Osteocyte (in vitro differentiated cells): ENCODE results near the gene IGFBPL1. TPM values are rescaled to one million over a fixed set of nuclear protein-coding genes. Genes with fewer than 3 reads are reported as not detected.
A peak's percentile ranks its signal among the peaks of the same experiment; 100 is the strongest.

Source experiments
- DNase-seq: peaks from one replicate; pipeline ENCODE4 v3.0.0; 2021; ENCODE audit warnings: mixed read lengths; ENCODE audit not compliant: unreplicated experiment; ENCODE audit errors: extremely low spot score
- H3K27ac Mint-ChIP-seq: one replicate; pipeline ENCODE4 v1.8.0; 2021; ENCODE audit warnings: mild to moderate bottlenecking, mixed read lengths; ENCODE audit not compliant: unreplicated experiment
- H3K27me3 Mint-ChIP-seq: one replicate; pipeline ENCODE4 v1.8.0; 2021; ENCODE audit warnings: mixed read lengths; ENCODE audit not compliant: unreplicated experiment
- H3K36me3 Mint-ChIP-seq: one replicate; pipeline ENCODE4 v1.8.0; 2021; ENCODE audit warnings: mixed read lengths; ENCODE audit not compliant: unreplicated experiment
- H3K4me1 Mint-ChIP-seq: one replicate; pipeline ENCODE4 v1.8.0; 2021; ENCODE audit warnings: mixed read lengths; ENCODE audit not compliant: unreplicated experiment
- H3K4me3 Mint-ChIP-seq: one replicate; pipeline ENCODE4 v1.8.0; 2021; ENCODE audit warnings: mild to moderate bottlenecking, moderate library complexity, mixed read lengths; ENCODE audit not compliant: unreplicated experiment
- H3K9me3 Mint-ChIP-seq: one replicate; pipeline ENCODE4 v1.8.0; 2021; ENCODE audit warnings: mixed read lengths; ENCODE audit not compliant: unreplicated experiment
- total RNA-seq: library from RNA; stranded (reverse); gene quantifications from 2 replicates; pipeline ENCODE4 v1.2.1, GENCODE V29; 2021
- TF ChIP-seq, protein P1 (sequence below): fragments of 200-600 bp; sonication (generic); IDR thresholded peaks from 2 replicates; pipeline ENCODE4 v1.5.0; 2021; ENCODE audit warnings: antibody characterized with exemption, mild to moderate bottlenecking, moderate library complexity

Gene IGFBPL1
- total RNA-seq, 1 donor from 2014 or later = 2.8 TPM

DNA sequence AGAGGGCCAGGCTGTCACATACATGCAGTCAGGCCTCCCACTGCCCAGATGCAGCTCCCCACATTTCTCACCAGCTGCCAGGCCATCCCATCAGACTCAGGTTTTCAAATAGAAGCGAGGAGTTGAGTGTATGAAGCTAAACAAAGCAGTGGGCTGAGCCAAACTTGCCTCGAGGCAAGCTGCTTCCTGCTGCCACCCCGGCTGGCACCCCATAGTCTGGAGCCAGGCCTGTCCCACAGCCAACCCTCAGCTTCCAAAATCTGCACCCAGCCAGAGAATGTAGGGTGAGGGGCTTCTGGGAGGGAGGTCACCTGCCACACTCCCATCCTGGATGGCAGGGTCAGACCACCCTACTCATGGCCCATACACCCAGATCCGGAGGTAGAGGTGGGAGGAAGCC, 54.1 kb downstream of the IGFBPL1 start:
- H3K36me3 Mint-ChIP-seq = no peaks in the 10 kb centered on the region
- H3K4me3 Mint-ChIP-seq = no peak overlapping the region
- H3K27me3 Mint-ChIP-seq = peaks cover 26% of the 10 kb centered on the region
- no peak for DNase-seq
- no peak overlapping the region for H3K27ac Mint-ChIP-seq
- TF ChIP-seq, protein P1, sequence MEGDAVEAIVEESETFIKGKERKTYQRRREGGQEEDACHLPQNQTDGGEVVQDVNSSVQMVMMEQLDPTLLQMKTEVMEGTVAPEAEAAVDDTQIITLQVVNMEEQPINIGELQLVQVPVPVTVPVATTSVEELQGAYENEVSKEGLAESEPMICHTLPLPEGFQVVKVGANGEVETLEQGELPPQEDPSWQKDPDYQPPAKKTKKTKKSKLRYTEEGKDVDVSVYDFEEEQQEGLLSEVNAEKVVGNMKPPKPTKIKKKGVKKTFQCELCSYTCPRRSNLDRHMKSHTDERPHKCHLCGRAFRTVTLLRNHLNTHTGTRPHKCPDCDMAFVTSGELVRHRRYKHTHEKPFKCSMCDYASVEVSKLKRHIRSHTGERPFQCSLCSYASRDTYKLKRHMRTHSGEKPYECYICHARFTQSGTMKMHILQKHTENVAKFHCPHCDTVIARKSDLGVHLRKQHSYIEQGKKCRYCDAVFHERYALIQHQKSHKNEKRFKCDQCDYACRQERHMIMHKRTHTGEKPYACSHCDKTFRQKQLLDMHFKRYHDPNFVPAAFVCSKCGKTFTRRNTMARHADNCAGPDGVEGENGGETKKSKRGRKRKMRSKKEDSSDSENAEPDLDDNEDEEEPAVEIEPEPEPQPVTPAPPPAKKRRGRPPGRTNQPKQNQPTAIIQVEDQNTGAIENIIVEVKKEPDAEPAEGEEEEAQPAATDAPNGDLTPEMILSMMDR = no peak
- H3K4me1 Mint-ChIP-seq = no peaks in the 10 kb centered on the region
- H3K9me3 Mint-ChIP-seq = no peaks in the 10 kb centered on the region

DNA sequence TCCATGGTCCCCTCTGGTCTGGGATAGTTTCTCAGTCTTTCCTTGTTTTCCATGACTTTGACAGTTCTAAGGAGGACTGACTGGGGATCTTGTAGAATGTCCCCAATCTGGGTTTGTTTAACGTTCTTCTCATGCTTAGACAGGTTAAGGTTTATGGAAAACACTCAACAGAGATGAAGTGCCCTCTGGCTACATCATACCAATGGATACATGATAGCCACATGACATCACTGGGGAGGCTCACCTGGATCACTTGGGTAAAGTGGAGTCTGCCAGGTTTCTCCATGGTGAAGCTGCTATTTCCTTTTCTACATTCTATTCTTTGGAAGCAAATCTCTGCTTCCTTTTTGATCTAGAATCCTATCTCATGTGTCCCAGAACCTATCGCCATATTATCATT, 55.5 kb downstream of the IGFBPL1 start:
- Mint-ChIP-seq H3K27me3 (peaks cover 23% of the 10 kb centered on the region), H3K36me3 (no peaks in the 10 kb centered on the region), H3K4me3 (no peak overlapping the region), H3K4me1 (peaks cover 1% of the 10 kb centered on the region), H3K9me3 (no peaks in the 10 kb centered on the region), H3K27ac (no peak overlapping the region)
- TF ChIP-seq, protein P1 = no peak
- DNase-seq = no peak

DNA sequence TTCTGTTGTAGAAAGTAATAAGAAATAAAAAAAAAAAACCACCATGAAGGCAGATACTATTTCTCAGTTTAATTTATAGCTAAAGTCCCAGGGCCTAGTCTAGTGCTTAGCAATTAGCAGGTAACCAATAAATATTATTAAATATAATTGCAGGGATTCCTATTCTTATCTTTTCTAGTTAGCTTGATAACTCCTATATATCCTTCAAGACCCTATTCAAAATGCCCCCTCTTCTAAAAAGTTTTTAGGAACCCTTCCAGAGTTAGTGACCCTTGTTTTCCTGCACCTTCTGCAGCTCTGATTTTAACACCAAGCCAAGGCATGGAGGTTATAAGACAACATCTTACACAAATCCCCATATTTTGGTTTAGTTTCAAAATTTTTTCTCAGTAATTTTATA, 56.4 kb downstream of the IGFBPL1 start:
- TF ChIP-seq, protein P1 = no peak
- H3K9me3 Mint-ChIP-seq = no peaks in the 10 kb centered on the region
- no peak for DNase-seq
- H3K27ac Mint-ChIP-seq = no peak overlapping the region
- no peak overlapping the region for H3K4me3 Mint-ChIP-seq
- no peaks in the 10 kb centered on the region for H3K36me3 Mint-ChIP-seq
- peaks cover 10% of the 10 kb centered on the region for H3K4me1 Mint-ChIP-seq
- peaks cover 19% of the 10 kb centered on the region for H3K27me3 Mint-ChIP-seq

DNA sequence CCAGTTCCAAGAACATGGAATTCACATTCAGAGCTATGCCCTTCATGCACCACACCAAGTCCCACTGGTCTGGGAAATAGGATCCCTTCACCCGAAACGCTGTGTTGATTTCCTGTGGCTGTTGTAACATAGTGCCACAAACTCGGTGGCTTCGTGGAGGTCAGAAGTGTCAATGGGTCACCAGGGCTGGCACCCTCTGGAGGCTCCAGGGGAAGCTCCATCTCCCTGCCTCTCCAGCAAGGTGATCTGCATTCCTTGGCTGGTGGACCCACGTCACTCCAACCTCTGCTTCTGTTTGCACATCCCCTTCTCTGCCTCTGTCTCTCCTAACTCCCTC, 60.7 kb downstream of the IGFBPL1 start:
- Mint-ChIP-seq H3K4me3 (no peak overlapping the region), H3K9me3 (no peaks in the 10 kb centered on the region), H3K4me1 (peaks cover 50% of the 10 kb centered on the region), H3K27ac (no peak overlapping the region), H3K36me3 (no peaks in the 10 kb centered on the region), H3K27me3 (peaks cover 2% of the 10 kb centered on the region)
- no peak for DNase-seq
- TF ChIP-seq, protein P1 = no peak

DNA sequence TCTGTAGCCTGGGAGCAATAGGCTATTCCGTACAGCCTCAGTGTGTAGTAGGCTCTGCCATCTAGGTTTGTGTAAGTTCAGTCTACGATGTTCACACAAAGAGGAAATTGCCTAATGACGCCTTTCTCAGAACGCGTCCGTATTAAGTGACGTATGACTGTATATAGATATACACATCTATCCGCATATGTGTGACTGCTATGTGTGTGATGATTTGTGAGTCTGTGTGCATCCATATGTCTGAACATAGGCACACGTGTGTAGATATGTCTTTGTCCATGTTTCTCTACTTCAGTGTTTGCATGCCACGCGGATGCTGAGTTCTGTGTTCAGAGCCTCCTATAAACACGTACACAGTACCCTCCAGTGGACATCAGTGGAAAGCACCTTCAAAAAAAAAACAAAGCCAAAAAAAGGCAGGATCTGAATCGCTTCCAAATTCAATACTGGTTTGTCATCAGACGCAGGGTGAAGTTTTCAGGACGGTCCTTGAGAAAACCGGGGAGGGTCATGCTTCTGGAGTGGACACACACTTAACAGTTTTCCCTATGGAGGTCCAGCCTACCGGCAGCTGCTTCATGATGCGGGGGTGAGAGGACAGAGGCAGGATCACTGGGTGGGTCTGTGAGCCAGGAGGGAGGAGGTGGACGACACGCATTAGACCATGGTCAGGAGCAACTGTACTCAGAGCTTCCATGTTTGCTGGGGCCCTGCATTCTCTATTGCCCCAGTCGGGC, 61.2 kb downstream of the IGFBPL1 start:
- H3K27me3 Mint-ChIP-seq = peaks cover 2% of the 10 kb centered on the region
- H3K36me3 Mint-ChIP-seq = no peaks in the 10 kb centered on the region
- no peak for DNase-seq
- H3K9me3 Mint-ChIP-seq = no peaks in the 10 kb centered on the region
- H3K27ac Mint-ChIP-seq = peak overlapping the region; percentile 61
- peaks cover 55% of the 10 kb centered on the region for H3K4me1 Mint-ChIP-seq
- TF ChIP-seq, protein P1 = peak; percentile 79
- no peak overlapping the region for H3K4me3 Mint-ChIP-seq
